Upper lobe of right lung (tissue), 1 donor: ENCODE results near the gene DDX21. TPM values are rescaled to one million over a fixed set of nuclear protein-coding genes. Genes with fewer than 3 reads are reported as not detected.
A peak's percentile ranks its signal among the peaks of the same experiment; 100 is the strongest.
"Not testable (repeated sequence)": the region's sequence is repeated elsewhere in the genome, so short reads cannot be mapped to it uniquely, and the experiment has no call there.

Source experiments
- ATAC-seq: fragments of 200-7000 bp; cut with Tn5 transposase; one replicate; pipeline ENCODE4 v1.9.1; 2020; ENCODE audit warnings: mild to moderate bottlenecking, moderate library complexity
- DNase-seq: peaks from one replicate; pipeline ENCODE4 v3.0.0-alpha.2; 2020
- H3K27ac ChIP-seq: fragments of 200-600 bp; one replicate; pipeline ENCODE4 v1.8.0; 2022
- H3K27me3 ChIP-seq: fragments of 200-600 bp; one replicate; pipeline ENCODE4 v1.8.0; 2022; ENCODE audit warnings: mild to moderate bottlenecking
- H3K36me3 ChIP-seq: fragments of 200-600 bp; one replicate; pipeline ENCODE4 v1.8.0; 2022
- H3K4me1 ChIP-seq: fragments of 200-600 bp; one replicate; pipeline ENCODE4 v1.8.0; 2022
- H3K4me3 ChIP-seq: fragments of 200-600 bp; one replicate; pipeline ENCODE4 v1.8.0; 2022; ENCODE audit warnings: mild to moderate bottlenecking
- H3K9me3 ChIP-seq: fragments of 200-600 bp; one replicate; pipeline ENCODE4 v1.8.0; 2022
- CTCF ChIP-seq: fragments of 200-600 bp; IDR thresholded peaks from one replicate; pipeline ENCODE4 v1.8.0; 2022; ENCODE audit warnings: antibody characterized with exemption
- intact Hi-C: fragments of 100-400 bp; cut with DNase I; formaldehyde crosslinking; loops from one replicate; pipeline ENCODE4 v1.11.0; 2022
- total RNA-seq: library from RNA; stranded (reverse); fragmentation: NEBNext Ultra II Directional; extraction: Animal tissue kit (Norgen Biotek cat#: 25700); gene quantifications from one replicate; pipeline ENCODE4 v1.2.1, GENCODE V29; 2021
- donor health status: DM: no; HTN: yes; CAD: no; lungs with severe emphysema.

The DDX21 gene
- total RNA-seq, 1 donor from 2014 or later, result 56.0 TPM

- H3K4me1 ChIP-seq, result peaks cover 24% of the 10 kb centered on the region
- ATAC-seq (no peak), DNase-seq (no peak)
- H3K4me3 ChIP-seq, result peak overlapping the region; percentile 95
- peaks cover 26% of the 10 kb centered on the region for H3K36me3 ChIP-seq
- H3K27me3 ChIP-seq, result no peaks in the 10 kb centered on the region
- intact Hi-C loops, result no loop called here
- H3K27ac ChIP-seq, result peak overlapping the region; percentile 95
- no peaks in the 10 kb centered on the region for H3K9me3 ChIP-seq
- TF ChIP-seq CTCF, result no peak
Observed at GRCh38 chr10:68957284-68957615, 1.3 kb downstream of the DDX21 start.

- intact Hi-C loops, result no loop called here
- ATAC-seq, result no peak
- H3K36me3 ChIP-seq, result peaks cover 30% of the 10 kb centered on the region
- H3K27ac ChIP-seq, result no peak overlapping the region
- no peak for TF ChIP-seq CTCF
- peaks cover 24% of the 10 kb centered on the region for H3K4me1 ChIP-seq
- H3K4me3 ChIP-seq, result peak overlapping the region; percentile 95
- no peaks in the 10 kb centered on the region for H3K9me3 ChIP-seq
- DNase-seq, result no peak
- H3K27me3 ChIP-seq, result no peaks in the 10 kb centered on the region
Observed at GRCh38 chr10:68957654-68958053, 1.7 kb downstream of the DDX21 start.

- peaks cover 52% of the 10 kb centered on the region for H3K36me3 ChIP-seq
- no peaks in the 10 kb centered on the region for H3K9me3 ChIP-seq
- no peak for ATAC-seq
- no peak overlapping the region for H3K4me3 ChIP-seq
- H3K27me3 ChIP-seq, result no peaks in the 10 kb centered on the region
- no peak overlapping the region for H3K27ac ChIP-seq
- TF ChIP-seq CTCF, result no peak
- H3K4me1 ChIP-seq, result peaks cover 24% of the 10 kb centered on the region
- no peak for DNase-seq
- intact Hi-C loops, result loop anchor here (10.0 kb wide), 1 partner anchor 195 kb away; no protein-coding TSS in a partner anchor
Observed at GRCh38 chr10:68959695-68960527, 3.9 kb downstream of the DDX21 start.

- H3K9me3 ChIP-seq, result no peaks in the 10 kb centered on the region
- no peak for ATAC-seq
- intact Hi-C loops, result loop anchor here (10.0 kb wide), 1 partner anchor 198 kb away; no protein-coding TSS in a partner anchor
- H3K4me3 ChIP-seq, result no peak overlapping the region
- H3K4me1 ChIP-seq, result peaks cover 5% of the 10 kb centered on the region
- H3K27me3 ChIP-seq, result no peaks in the 10 kb centered on the region
- no peak for TF ChIP-seq CTCF
- no peak for DNase-seq
- peaks cover 85% of the 10 kb centered on the region for H3K36me3 ChIP-seq
- no peak overlapping the region for H3K27ac ChIP-seq
Observed at GRCh38 chr10:68963151-68963550, 7.2 kb downstream of the DDX21 start.

- H3K36me3 ChIP-seq, result peaks cover 100% of the 10 kb centered on the region
Observed at GRCh38 chr10:68973975-68974374, 18.0 kb downstream of the DDX21 start.

GRCh38 chr10:68975936-68976473 lies 20.0 kb downstream of the DDX21 start:
- intact Hi-C loops, result not testable (repeated sequence)
- peaks cover 100% of the 10 kb centered on the region for H3K36me3 ChIP-seq

More at GRCh38 chr10:68973975-68974374, 18.0 kb downstream of the DDX21 start:
- DNase-seq (no peak), ATAC-seq (no peak)
- Histone ChIP-seq H3K27me3 (no peaks in the 10 kb centered on the region), H3K9me3 (no peaks in the 10 kb centered on the region), H3K4me1 (no peaks in the 10 kb centered on the region), H3K4me3 (no peak overlapping the region), H3K27ac (no peak overlapping the region)
- TF ChIP-seq CTCF, result no peak
- intact Hi-C loops, result no loop called here

GRCh38 chr10:68979738-68980137 lies 23.8 kb downstream of the DDX21 start:
- H3K4me3 ChIP-seq, H3K4me1 ChIP-seq, H3K27me3 ChIP-seq, H3K27ac ChIP-seq, H3K9me3 ChIP-seq, DNase-seq, ATAC-seq, intact Hi-C loops: not testable (repeated sequence)
- peaks cover 100% of the 10 kb centered on the region for H3K36me3 ChIP-seq

More at GRCh38 chr10:68975936-68976473, 20.0 kb downstream of the DDX21 start:
- not testable (repeated sequence) for H3K27me3 ChIP-seq, H3K9me3 ChIP-seq, DNase-seq, ATAC-seq, H3K4me1 ChIP-seq, H3K27ac ChIP-seq, H3K4me3 ChIP-seq
